GM19328 (cell line): ENCODE results near the gene ZNF362.
"Not testable (repeated sequence)": the region's sequence is repeated elsewhere in the genome, so short reads cannot be mapped to it uniquely, and the experiment has no call there.

Experiments
- ATAC-seq: cut with Tn5 transposase; IDR thresholded peaks from one replicate; pipeline ENCODE4 v1.9.1; 2021; ENCODE audit warnings: mild to moderate bottlenecking, moderate library complexity; ENCODE audit not compliant: unreplicated experiment

The ZNF362 gene, protein sequence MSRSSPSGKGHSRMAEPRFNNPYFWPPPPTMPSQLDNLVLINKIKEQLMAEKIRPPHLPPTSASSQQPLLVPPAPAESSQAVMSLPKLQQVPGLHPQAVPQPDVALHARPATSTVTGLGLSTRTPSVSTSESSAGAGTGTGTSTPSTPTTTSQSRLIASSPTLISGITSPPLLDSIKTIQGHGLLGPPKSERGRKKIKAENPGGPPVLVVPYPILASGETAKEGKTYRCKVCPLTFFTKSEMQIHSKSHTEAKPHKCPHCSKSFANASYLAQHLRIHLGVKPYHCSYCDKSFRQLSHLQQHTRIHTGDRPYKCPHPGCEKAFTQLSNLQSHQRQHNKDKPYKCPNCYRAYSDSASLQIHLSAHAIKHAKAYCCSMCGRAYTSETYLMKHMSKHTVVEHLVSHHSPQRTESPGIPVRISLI

DNA sequence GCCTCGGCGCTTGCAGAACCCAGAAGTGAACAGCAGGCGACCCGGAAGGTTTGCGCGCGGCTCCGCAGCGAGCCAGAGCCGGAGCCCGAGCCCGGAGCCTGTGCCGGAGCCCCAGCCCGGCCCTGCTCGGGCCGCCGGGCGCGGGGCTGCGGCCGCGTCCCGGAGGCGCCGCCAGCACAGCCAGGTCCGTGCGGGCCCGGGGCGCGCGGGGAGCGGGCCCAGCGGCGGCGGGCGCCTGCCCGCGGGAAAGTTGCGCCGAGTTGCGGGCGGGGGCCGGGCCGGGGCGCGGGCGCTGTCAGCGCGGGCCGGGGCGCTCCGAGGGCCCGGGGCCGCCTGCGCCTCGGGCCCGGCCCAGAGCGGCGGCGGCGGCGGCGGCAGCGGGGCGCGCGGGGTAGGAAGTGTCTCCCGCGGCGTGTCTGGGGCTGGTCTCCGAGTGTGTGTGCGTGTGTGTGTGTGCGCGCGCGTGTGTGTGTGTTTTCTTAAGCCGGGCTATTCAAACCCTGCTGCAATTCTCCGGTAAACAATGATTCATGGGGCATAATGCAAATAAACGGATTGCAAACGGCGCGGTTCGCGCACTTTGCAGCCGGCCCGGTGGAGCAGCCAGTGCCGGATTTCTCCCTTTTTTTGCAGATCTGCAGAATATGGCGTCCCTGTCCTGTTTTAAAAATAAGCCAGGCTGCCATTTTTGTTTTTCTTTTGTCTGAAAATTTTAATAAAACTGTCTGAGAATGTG is at the start of gene ZNF362:
ZNF362 (plus strand) TSS at position 22 of the 736 bp plus-strand sequence. CDS start 14,083 bp downstream, outside the sequence.
- ATAC-seq = peak; percentile 65

GRCh38 chr1:33211972-33212371 is 44.3 kb upstream of the ZNF362 start:
- no peak for ATAC-seq

- no peak for ATAC-seq
These were observed 36.2 kb upstream of the ZNF362 start for GRCh38 chr1:33219886-33220661.

- no peak for ATAC-seq
These were observed 35.5 kb upstream of the ZNF362 start for GRCh38 chr1:33220676-33221384.

- ATAC-seq = no peak
These were observed 34.9 kb upstream of the ZNF362 start for GRCh38 chr1:33221385-33221758.

DNA sequence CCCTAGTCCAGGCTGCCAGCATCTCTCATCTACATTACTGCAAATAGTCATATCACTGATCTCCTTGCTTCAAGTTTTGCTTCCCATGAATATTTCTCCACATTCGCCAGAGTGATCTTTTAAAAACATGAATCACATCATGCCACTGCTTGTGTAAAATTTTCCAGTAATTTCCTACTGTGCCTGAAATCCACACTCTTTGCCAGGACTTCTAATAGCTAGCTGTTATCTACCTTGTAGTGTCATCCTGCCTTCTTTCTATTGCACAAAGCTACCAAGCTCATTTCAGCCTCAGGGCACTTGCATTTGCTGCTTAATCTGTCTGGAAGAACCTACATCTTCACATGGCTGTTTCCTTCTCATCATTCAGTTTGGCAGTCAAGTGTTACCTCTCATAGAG is 33.9 kb upstream of the ZNF362 start:
- ATAC-seq = no peak

- ATAC-seq = no peak
These were observed 32.1 kb upstream of the ZNF362 start for GRCh38 chr1:33224166-33224707.

DNA sequence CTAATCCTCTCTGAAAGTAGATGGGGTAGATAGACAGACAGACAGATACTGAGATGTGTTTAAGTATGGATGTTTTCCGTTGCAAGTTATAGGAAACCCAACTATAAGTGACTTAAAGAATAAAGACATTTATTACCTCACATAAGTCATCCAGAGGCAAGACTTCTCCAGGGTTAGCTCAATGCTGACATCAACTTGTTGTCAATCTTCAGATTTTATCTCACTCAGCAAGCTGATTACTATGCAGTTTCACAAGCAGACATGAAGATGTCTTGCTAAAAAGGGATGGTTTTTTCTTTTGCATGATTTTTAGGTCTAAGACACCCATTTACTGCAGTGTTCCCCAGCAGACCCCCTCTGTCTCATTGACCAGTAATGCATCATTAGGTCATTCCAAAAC is 30.7 kb upstream of the ZNF362 start:
- ATAC-seq = no peak

DNA sequence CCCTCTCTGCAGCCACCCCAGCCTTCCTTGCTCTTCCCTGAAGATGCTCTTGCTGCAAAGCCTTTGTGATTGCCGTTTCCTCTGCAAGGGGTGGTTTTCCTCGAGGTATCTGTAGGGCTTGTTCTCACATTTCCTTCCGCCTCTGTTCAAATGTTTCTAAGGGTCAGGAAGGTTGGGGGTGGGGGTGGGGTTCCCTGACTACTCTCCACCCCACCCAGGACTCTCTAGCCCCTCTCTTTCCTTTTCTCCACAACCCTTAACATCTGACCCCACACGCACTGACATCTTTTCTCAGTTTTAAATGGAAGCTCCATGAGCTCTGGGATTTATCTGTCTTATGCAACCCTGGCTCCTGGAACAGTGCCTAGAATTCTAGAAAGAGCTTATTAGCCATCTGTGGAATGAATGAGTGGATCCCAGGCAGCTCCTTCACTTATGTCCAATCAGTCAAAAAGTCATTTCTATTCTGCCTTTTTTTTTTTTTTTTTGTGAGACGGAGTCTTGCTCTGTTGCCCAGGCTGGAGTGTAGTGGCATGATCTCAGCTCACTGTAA is 27.3 kb upstream of the ZNF362 start:
- ATAC-seq = no peak

DNA sequence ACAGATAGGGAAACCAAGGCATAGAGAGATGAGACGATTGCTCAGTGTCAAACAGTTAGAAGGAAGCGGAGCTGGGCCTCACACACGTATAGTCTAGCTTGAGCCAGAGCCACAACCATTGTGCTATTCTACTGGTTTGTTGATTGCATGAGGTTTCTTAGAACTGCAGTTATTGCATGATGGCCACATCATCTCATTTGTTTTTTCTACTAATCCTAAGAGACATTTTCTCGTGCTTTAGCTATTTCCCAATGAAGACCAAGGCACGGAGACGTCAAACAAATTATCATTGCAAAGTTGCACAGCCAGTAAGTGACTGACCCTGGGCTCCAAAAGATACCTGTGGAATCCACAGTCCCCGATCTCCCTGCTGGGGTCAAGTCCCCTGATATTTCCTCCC is 25.1 kb upstream of the ZNF362 start:
- no peak for ATAC-seq

- no peak for ATAC-seq
These were observed 23.6 kb upstream of the ZNF362 start for GRCh38 chr1:33232716-33233115.

DNA sequence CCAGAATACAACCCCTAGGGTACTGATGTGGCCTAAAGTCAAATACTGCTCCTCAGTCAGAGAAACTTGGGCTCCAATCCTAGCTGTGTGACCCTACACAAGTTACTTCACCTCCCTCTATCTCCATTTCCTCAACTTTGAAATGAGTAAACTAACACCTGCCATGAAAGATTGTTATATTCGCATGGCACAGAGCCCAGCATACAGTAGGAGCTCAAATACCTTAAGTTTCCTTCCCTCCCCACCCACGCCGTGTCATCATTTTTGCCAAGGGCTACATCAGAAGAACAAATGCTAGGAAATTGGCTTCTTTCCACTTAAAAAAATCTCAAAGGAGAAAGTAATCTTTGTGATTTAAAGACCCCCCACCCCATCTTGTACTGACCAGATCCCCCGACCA is 22.2 kb upstream of the ZNF362 start:
- ATAC-seq = no peak

DNA sequence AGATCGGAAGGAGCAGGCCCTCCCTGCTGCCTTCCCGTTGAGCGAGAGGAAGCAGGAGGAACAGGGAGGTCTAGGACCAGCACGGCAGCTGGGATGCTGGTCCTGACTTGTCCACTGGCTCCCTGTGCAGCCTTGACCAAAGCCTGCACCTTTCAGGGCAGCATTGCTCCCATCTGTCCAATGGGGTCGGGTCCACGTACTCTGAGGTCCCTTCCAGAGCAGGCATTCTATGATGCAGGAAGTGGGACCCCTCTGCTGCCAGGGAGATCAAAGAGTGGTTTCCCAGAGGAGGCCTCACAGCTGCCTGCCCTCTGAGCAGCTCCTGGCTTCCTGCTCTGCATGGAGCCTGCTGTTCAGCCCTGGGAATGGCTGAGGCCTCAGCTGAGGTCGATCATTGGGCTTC is 21.7 kb upstream of the ZNF362 start:
- ATAC-seq = no peak

- ATAC-seq = no peak
These were observed 20.8 kb upstream of the ZNF362 start for GRCh38 chr1:33235521-33235920.

DNA sequence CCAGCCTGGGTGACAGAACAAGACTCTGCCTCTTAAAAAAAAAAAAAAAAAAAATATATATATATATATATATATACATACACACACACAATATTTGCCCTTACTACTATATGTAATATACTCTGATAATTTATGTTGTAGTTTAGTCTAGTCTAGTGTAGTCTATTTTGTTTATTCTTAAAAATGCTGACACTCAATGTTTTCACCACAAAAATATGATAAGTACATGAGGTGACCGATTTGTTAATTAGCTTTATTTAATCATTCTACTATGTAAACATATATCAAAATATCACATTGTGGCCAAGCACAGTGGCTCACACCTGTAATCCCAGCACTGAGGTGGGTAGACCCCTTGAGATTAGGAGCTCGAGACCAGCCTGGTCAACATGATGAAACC is 19.8 kb upstream of the ZNF362 start:
- ATAC-seq = no peak

GRCh38 chr1:33237579-33237978 is 18.7 kb upstream of the ZNF362 start:
- no peak for ATAC-seq

GRCh38 chr1:33238194-33238724 is 18.0 kb upstream of the ZNF362 start:
- ATAC-seq = not testable (repeated sequence)

- not testable (repeated sequence) for ATAC-seq
These were observed 16.9 kb upstream of the ZNF362 start for GRCh38 chr1:33239410-33239809.

DNA sequence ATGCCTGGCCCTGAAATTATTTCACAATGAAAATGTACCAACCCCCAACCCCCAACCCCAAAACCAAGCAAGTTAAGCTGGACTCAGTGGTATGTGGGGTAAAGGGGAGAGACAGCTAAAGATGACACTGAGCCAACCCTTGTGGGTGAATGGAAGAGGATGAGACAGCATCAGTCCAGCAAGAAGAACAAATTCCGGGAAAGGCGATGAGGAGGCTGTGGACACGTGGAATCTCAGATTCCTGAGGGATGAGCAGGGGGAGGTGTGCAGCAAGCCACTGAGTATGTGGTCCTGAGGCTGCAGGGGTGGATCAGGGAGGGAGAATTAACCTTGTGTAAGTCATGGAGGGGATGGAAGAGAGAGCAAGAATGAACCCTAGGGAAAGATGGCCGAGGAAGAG is 14.4 kb upstream of the ZNF362 start:
- ATAC-seq = no peak

- ATAC-seq = no peak
These were observed 13.6 kb upstream of the ZNF362 start for GRCh38 chr1:33242652-33243051.
